ENCODE measurements around the gene SEPTIN10. TPM values are rescaled to one million over a fixed set of nuclear protein-coding genes. Genes with fewer than 3 reads are reported as not detected.
A peak's percentile ranks its signal among the peaks of the same experiment; 100 is the strongest.

SEPTIN10 gene
- total RNA-seq, 1 experiment from 2014 or later: 113 TPM

GRCh38 chr2:109614715-109615636 is 1.2 kb upstream of the SEPTIN10 start:
- Histone ChIP-seq H3K4me2 (ENCODE audit: low read length) (peak overlapping the region; percentile 94), H2AFZ (ENCODE audit: low read depth, low read length, poor library complexity, severe bottlenecking) (no peak overlapping the region), H3K9me3 (ENCODE audit: control insufficient read depth in 1 of 2, insufficient read depth in 1 of 2, low read depth in 1 of 2, low read length in 2 of 2) (no peaks in the 10 kb centered on the region), H3K4me1 (ENCODE audit: control insufficient read depth in 1 of 2, insufficient read depth in 2 of 2, low read length in 2 of 2) (peaks cover 27 to 45% of the 10 kb centered on the region in 2 experiments), H4K20me1 (ENCODE audit: insufficient read depth) (0 out of 2 replicates have a peak, but pooled peaks cover 3% of the 10 kb centered on the region), H3K36me3 (ENCODE audit: control insufficient read depth in 1 of 2, insufficient read depth in 2 of 2, low read length in 2 of 2) (no peaks in the 10 kb centered on the region), H3K9me2 (ENCODE audit: insufficient read depth) (no peaks in the 10 kb centered on the region; the same call in 1 of the 2 replicates), H3K9ac (ENCODE audit: low read length) (peak overlapping the region; percentile 98), H3K27me3 (ENCODE audit: insufficient read depth, low read length) (no peaks in the 10 kb centered on the region), H3K27ac (ENCODE audit: low read depth, low read length) (peak overlapping the region; percentile 78), H3K79me2 (ENCODE audit: insufficient read depth, low read length) (peaks cover 58% of the 10 kb centered on the region), H3K4me3 (replicated peaks in 1 of 2; ENCODE audit: low read depth in 1 of 2, low read length in 2 of 2) (peak overlapping the region; percentile 47 to 98)
- ChIA-PET RAD21 (ENCODE audit: low non-redundant PET in 1 of 2, low total read pairs in 2 of 2, uncharacterized antibody in 2 of 2, unreplicated experiment in 2 of 2) (no interaction called here), POLR2A (interaction anchor here (1.5 to 2.5 kb wide), 2 partner anchors 9 to 11 kb away, joined by 5 to 10 read pairs; no protein-coding TSS in a partner anchor), CTCF (interaction anchor here (1.2 to 1.3 kb wide), 2 partner anchors 69 to 120 kb away, joined by 4 to 5 read pairs; no protein-coding TSS in a partner anchor)
- DNase-seq (ENCODE audit: low read depth, low spot score): no peak
- no peak for ATAC-seq
- no TSS peak for BruUV-seq (replicated peaks)
- intact Hi-C loops (cut with micrococcal nuclease): loop anchor here (1.0 to 5.0 kb wide), 2 partner anchors 68 to 121 kb away; no protein-coding TSS in a partner anchor
- no peak for TF ChIP-seq SRF (IDR thresholded peaks at IDR 0.05; ENCODE audit: low read depth)
- no peak for TF ChIP-seq EZH2phosphoT487 (IDR thresholded peaks at IDR 0.05; ENCODE audit: borderline replicate concordance)
- TF ChIP-seq, protein P1, sequence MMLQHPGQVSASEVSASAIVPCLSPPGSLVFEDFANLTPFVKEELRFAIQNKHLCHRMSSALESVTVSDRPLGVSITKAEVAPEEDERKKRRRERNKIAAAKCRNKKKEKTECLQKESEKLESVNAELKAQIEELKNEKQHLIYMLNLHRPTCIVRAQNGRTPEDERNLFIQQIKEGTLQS (IDR thresholded peaks at IDR 0.05): no peak
- TF ChIP-seq CEBPB (IDR thresholded peaks at IDR 0.05; ENCODE audit: low read depth): no peak
- no peak for TF ChIP-seq EGR1 (IDR thresholded peaks at IDR 0.05; ENCODE audit: low read depth)
- no peak for TF ChIP-seq CBX3 (IDR thresholded peaks at IDR 0.05; ENCODE audit: low read depth)
- TF ChIP-seq POLR2A (IDR thresholded peaks at IDR 0.05; ENCODE audit: borderline replicate concordance, extremely low read depth, insufficient read depth, insufficient read length): no peak
- TF ChIP-seq, protein P2, sequence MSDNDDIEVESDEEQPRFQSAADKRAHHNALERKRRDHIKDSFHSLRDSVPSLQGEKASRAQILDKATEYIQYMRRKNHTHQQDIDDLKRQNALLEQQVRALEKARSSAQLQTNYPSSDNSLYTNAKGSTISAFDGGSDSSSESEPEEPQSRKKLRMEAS (IDR thresholded peaks at IDR 0.05): no peak
- no peak for TF ChIP-seq RAD21 (IDR thresholded peaks at IDR 0.05; ENCODE audit: low read depth)
- TF ChIP-seq EZH2 (IDR thresholded peaks at IDR 0.05): no peak
- no peak for TF ChIP-seq TCF7L2 (IDR thresholded peaks at IDR 0.05; ENCODE audit: borderline replicate concordance, extremely low read depth, insufficient read depth, insufficient read length)
